Body of pancreas (tissue), 4 donors: ENCODE results near the gene DCUN1D4.

ENCODE experiments used
- CTCF ChIP-seq, 7 experiments: fragments of 450-650 bp in 4 of 7; fragments of 200-600 bp in 3 of 7; sonication (generic) in 3 of 7; IDR thresholded peaks; one replicate each; pipeline ENCODE4 v1.5.1; 2016 to 2019; ENCODE audit warnings: antibody characterized with exemption in 7 of 7
- POLR2A ChIP-seq, 3 donors: fragments of 450-650 bp; IDR thresholded peaks; one replicate each; pipeline ENCODE4 v1.6.1; 2016; ENCODE audit warnings: antibody characterized with exemption in 3 of 3, mild to moderate bottlenecking in 2 of 3

- no peak for TF ChIP-seq CTCF (IDR thresholded peaks at IDR 0.05)
- TF ChIP-seq POLR2A (IDR thresholded peaks at IDR 0.05): no peak
These were observed 9.7 kb upstream of the DCUN1D4 start for GRCh38 chr4:51833236-51833635.
